OCI-LY1 (cell line): ENCODE data around the gene TRIM29.
A peak's percentile ranks its signal among the peaks of the same experiment; 100 is the strongest.

Experiments used
- H2AFZ ChIP-seq: fragments of 200-600 bp; sonication (generic), shearing (Covaris generic); 2 replicates; pipeline ENCODE4 v1.6.0; 2014; ENCODE audit warnings: antibody characterized with exemption, mild to moderate bottlenecking, low read length
- H3F3A ChIP-seq: fragments of 200-600 bp; sonication (generic), shearing (Covaris generic); 2 replicates; pipeline ENCODE4 v1.6.0; 2014; ENCODE audit warnings: mild to moderate bottlenecking, antibody characterized with exemption, low read length, moderate library complexity; ENCODE audit not compliant: insufficient read depth
- H3K27ac ChIP-seq: fragments of 200-600 bp; sonication (generic); 2 replicates; pipeline ENCODE4 v1.5.1; 2014; ENCODE audit warnings: low read length, mixed run types, mild to moderate bottlenecking, low read depth; ENCODE audit not compliant: poor library complexity, severe bottlenecking
- H3K27me3 ChIP-seq: fragments of 200-600 bp; sonication (generic); 2 replicates; pipeline ENCODE4 v1.6.0; 2014; ENCODE audit warnings: antibody characterized with exemption, mild to moderate bottlenecking, low read length, moderate library complexity; ENCODE audit not compliant: insufficient read depth
- H3K36me3 ChIP-seq: fragments of 200-600 bp; sonication (generic); 2 replicates; pipeline ENCODE4 v1.6.1; 2014; ENCODE audit warnings: mild to moderate bottlenecking, antibody characterized with exemption, low read length, moderate library complexity, mixed read lengths; ENCODE audit not compliant: insufficient read depth
- H3K4me1 ChIP-seq: fragments of 200-600 bp; sonication (generic); 2 replicates; pipeline ENCODE4 v1.5.1; 2014; ENCODE audit warnings: mild to moderate bottlenecking, low read length, moderate library complexity; ENCODE audit not compliant: insufficient read depth, severe bottlenecking
- H3K4me2 ChIP-seq: fragments of 200-600 bp; sonication (generic), shearing (Covaris generic); 2 replicates; pipeline ENCODE4 v1.6.1; 2014; ENCODE audit warnings: low read length
- H3K4me3 ChIP-seq: fragments of 200-600 bp; sonication (generic); 2 replicates; pipeline ENCODE4 v1.5.1; 2014; ENCODE audit warnings: low read length, low read depth, mild to moderate bottlenecking, mixed read lengths; ENCODE audit not compliant: poor library complexity, severe bottlenecking
- H3K79me2 ChIP-seq: fragments of 200-600 bp; shearing (Covaris generic); 2 replicates; pipeline ENCODE4 v1.6.1; 2016; ENCODE audit warnings: mixed run types, low read length, mixed read lengths; ENCODE audit not compliant: insufficient read depth
- H3K9ac ChIP-seq: fragments of 200-600 bp; sonication (generic), shearing (Covaris generic); 2 replicates; pipeline ENCODE4 v1.6.1; 2014; ENCODE audit warnings: mild to moderate bottlenecking, low read length, mixed read lengths
- H3K9me2 ChIP-seq: fragments of 200-600 bp; sonication (generic), shearing (Covaris generic); 2 replicates; pipeline ENCODE4 v1.6.1; 2014; ENCODE audit warnings: low read depth, mild to moderate bottlenecking, low read length, mixed read lengths
- H3K9me3 ChIP-seq: fragments of 200-600 bp; shearing (Covaris generic); 2 replicates; pipeline ENCODE4 v1.6.1; 2014; ENCODE audit warnings: low read length, mixed read lengths
- H4K20me1 ChIP-seq: fragments of 200-600 bp; sonication (generic), shearing (Covaris generic); 2 replicates; pipeline ENCODE4 v1.6.0; 2016; ENCODE audit warnings: mild to moderate bottlenecking, low read length; ENCODE audit not compliant: insufficient read depth
- CTCF ChIP-seq: fragments of 200-600 bp; sonication (generic), shearing (Covaris generic); IDR thresholded peaks from 2 replicates; pipeline ENCODE4 v1.5.1; 2017; ENCODE audit warnings: mild to moderate bottlenecking, antibody characterized with exemption, low read length, moderate library complexity, mixed read lengths
- EZH2 ChIP-seq: fragments of 200-600 bp; sonication (generic), shearing (Covaris generic); IDR thresholded peaks from 2 replicates; pipeline ENCODE4 v1.8.0; 2017; ENCODE audit warnings: borderline replicate concordance, mixed run types, mild to moderate bottlenecking, antibody characterized with exemption, low read length, moderate library complexity, mixed read lengths

Gene TRIM29

GRCh38 chr11:120112174-120112796, 25.6 kb downstream of the TRIM29 start:
- no peak overlapping the region for H3K27ac ChIP-seq
- TF ChIP-seq CTCF (0 out of 2 replicates have a peak, but pooled peaks have one; percentile 12), EZH2 (no peak)
- H4K20me1 ChIP-seq = no peaks in the 10 kb centered on the region
- H3K9me3 ChIP-seq = no peaks in the 10 kb centered on the region
- no peaks in the 10 kb centered on the region for H3K79me2 ChIP-seq
- no peaks in the 10 kb centered on the region for H3K9me2 ChIP-seq
- H2AFZ ChIP-seq = no peak overlapping the region
- H3K4me1 ChIP-seq = no peaks in the 10 kb centered on the region
- no peak overlapping the region for H3K4me3 ChIP-seq
- no peaks in the 10 kb centered on the region for H3K36me3 ChIP-seq
- H3K4me2 ChIP-seq = no peak overlapping the region
- H3K9ac ChIP-seq = no peak overlapping the region
- no peaks in the 10 kb centered on the region for H3K27me3 ChIP-seq
- no peaks in the 10 kb centered on the region for H3F3A ChIP-seq

- no peaks in the 10 kb centered on the region for H3K4me1 ChIP-seq
- H3K4me3 ChIP-seq = no peak overlapping the region
- H4K20me1 ChIP-seq = no peaks in the 10 kb centered on the region
- no peaks in the 10 kb centered on the region for H3K27me3 ChIP-seq
- no peak overlapping the region for H3K4me2 ChIP-seq
- H3K9ac ChIP-seq = no peak overlapping the region
- H3K9me3 ChIP-seq = no peaks in the 10 kb centered on the region
- H2AFZ ChIP-seq = no peak overlapping the region
- H3K36me3 ChIP-seq = no peaks in the 10 kb centered on the region
- H3K9me2 ChIP-seq = no peaks in the 10 kb centered on the region
- no peaks in the 10 kb centered on the region for H3K79me2 ChIP-seq
- no peaks in the 10 kb centered on the region for H3F3A ChIP-seq
- no peak overlapping the region for H3K27ac ChIP-seq
- TF ChIP-seq EZH2 = no peak
- no peak for TF ChIP-seq CTCF
Observed at GRCh38 chr11:120109531-120109930, 28.4 kb downstream of the TRIM29 start.

GRCh38 chr11:120108785-120109168, 29.1 kb downstream of the TRIM29 start:
- H3K9ac ChIP-seq = no peak overlapping the region
- no peak overlapping the region for H3K27ac ChIP-seq
- no peak overlapping the region for H3K4me2 ChIP-seq
- H2AFZ ChIP-seq = no peak overlapping the region
- no peaks in the 10 kb centered on the region for H3K27me3 ChIP-seq
- no peaks in the 10 kb centered on the region for H3F3A ChIP-seq
- no peaks in the 10 kb centered on the region for H3K36me3 ChIP-seq
- H3K79me2 ChIP-seq = no peaks in the 10 kb centered on the region
- H4K20me1 ChIP-seq = no peaks in the 10 kb centered on the region
- no peak for TF ChIP-seq EZH2
- no peak for TF ChIP-seq CTCF
- H3K9me2 ChIP-seq = no peaks in the 10 kb centered on the region
- no peak overlapping the region for H3K4me3 ChIP-seq
- H3K9me3 ChIP-seq = no peaks in the 10 kb centered on the region
- H3K4me1 ChIP-seq = no peaks in the 10 kb centered on the region
